ENCODE data around the gene CDS1.
"Not testable (repeated sequence)": the region's sequence is repeated elsewhere in the genome, so short reads cannot be mapped to it uniquely, and the experiment has no call there.

The CDS1 gene

DNA sequence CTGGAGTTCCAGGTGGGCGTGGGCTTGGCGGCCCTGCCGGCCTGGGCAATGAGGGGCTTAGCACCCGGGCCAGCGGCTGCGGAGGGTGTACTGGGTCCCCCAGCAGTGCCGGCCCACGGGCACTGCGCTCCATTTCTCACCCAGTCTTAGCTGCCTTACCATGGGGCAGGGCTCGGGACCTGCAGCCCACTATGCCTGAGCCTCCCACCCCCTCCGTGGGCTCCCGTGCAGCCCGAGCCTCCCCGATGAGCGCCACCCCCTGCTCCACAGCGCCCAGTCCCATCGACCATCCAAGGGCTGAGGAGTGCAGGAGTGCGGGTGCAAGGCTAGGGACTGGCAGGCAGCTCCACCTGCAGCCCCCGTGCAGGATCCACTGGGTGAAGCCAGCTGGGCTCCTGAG, 81.8 kb downstream of the CDS1 start:
- H2BK12ac ChIP-seq (ENCODE audit: low read length in 2 of 2); H3K9ac ChIP-seq (ENCODE audit: low read length); H3K9me3 ChIP-seq (ENCODE audit: control insufficient read depth, low read length); H4K8ac ChIP-seq (ENCODE audit: low read length); H3K23ac ChIP-seq (ENCODE audit: low read length in 2 of 2); H3K27ac ChIP-seq (ENCODE audit: low read length, poor library complexity, severe bottlenecking); H3K4me1 ChIP-seq (ENCODE audit: control insufficient read depth, insufficient read depth, low read depth, low read length); H2BK120ac ChIP-seq (ENCODE audit: low read depth, low read length); H3K14ac ChIP-seq (ENCODE audit: low read length in 2 of 2); H3K4me3 ChIP-seq (ENCODE audit: insufficient read depth in 1 of 2, low read depth in 1 of 2, low read length in 2 of 2); H2AFZ ChIP-seq (ENCODE audit: low read depth, low read length); H2BK5ac ChIP-seq (ENCODE audit: low read depth, low read length, poor library complexity, severe bottlenecking); H3K4ac ChIP-seq (ENCODE audit: low read depth in 1 of 2, low read length in 2 of 2); H2AK5ac ChIP-seq (ENCODE audit: low read length, severe bottlenecking); H3K18ac ChIP-seq (ENCODE audit: low read depth in 1 of 2, low read length in 2 of 2); H2BK15ac ChIP-seq (ENCODE audit: low read depth, poor library complexity, severe bottlenecking); H4K91ac ChIP-seq (ENCODE audit: low read length); DNase-seq; H3K27me3 ChIP-seq (ENCODE audit: control insufficient read depth in 1 of 2, insufficient read depth in 1 of 2, low read length in 2 of 2); H3K4me2 ChIP-seq (ENCODE audit: low read length, poor library complexity, severe bottlenecking); H3K79me1 ChIP-seq (replicated peaks; ENCODE audit: low read length, poor library complexity, severe bottlenecking): not testable (repeated sequence)
- WGBS = 97% methylated on average over 15 of the region's 19 CpGs
- H3K36me3 ChIP-seq (ENCODE audit: control insufficient read depth in 1 of 2, insufficient read depth in 2 of 2, low read depth in 1 of 2, low read length in 2 of 2) = peaks cover 19 to 36% of the 10 kb centered on the region in 2 experiments

DNA sequence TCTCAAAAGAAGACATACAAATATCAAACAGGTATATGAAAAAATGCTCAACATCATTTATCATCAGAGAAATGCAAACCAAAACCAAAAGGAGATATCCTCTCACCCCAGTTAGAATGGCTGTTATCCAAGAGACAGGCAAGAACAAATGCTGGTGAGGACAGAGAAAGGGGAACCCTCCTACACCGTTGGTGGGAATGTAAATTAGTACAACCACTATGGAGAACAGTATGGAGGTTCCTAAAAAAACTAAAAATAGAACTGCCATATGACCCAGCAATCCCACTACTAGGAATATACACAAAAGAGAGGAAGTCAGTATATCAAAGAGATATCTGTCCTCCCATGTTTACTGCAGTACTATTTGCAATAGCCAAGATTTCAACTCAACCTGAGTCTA, 83.5 kb downstream of the CDS1 start:
- H3K4me1 ChIP-seq (ENCODE audit: control insufficient read depth, insufficient read depth, low read depth, low read length) = no peaks in the 10 kb centered on the region
- no peak overlapping the region for H2BK12ac ChIP-seq (ENCODE audit: low read length in 2 of 2)
- H2BK120ac ChIP-seq (ENCODE audit: low read depth, low read length) = no peak overlapping the region
- no peak overlapping the region for H3K4ac ChIP-seq (ENCODE audit: low read depth in 1 of 2, low read length in 2 of 2)
- no peak overlapping the region for H2BK5ac ChIP-seq (ENCODE audit: low read depth, low read length, poor library complexity, severe bottlenecking)
- no peak overlapping the region for H3K27ac ChIP-seq (ENCODE audit: low read length, poor library complexity, severe bottlenecking)
- peaks cover 16 to 51% of the 10 kb centered on the region in 2 experiments for H3K36me3 ChIP-seq (ENCODE audit: control insufficient read depth in 1 of 2, insufficient read depth in 2 of 2, low read depth in 1 of 2, low read length in 2 of 2)
- H3K4me2 ChIP-seq (ENCODE audit: low read length, poor library complexity, severe bottlenecking) = no peak overlapping the region
- H3K18ac ChIP-seq (ENCODE audit: low read depth in 1 of 2, low read length in 2 of 2) = no peak overlapping the region
- H4K91ac ChIP-seq (ENCODE audit: low read length) = no peak overlapping the region
- no peaks in the 10 kb centered on the region for H3K27me3 ChIP-seq (ENCODE audit: control insufficient read depth in 1 of 2, insufficient read depth in 1 of 2, low read length in 2 of 2)
- H2AFZ ChIP-seq (ENCODE audit: low read depth, low read length) = no peak overlapping the region
- H3K23ac ChIP-seq (ENCODE audit: low read length in 2 of 2) = no peak overlapping the region
- no peaks in the 10 kb centered on the region for H3K9me3 ChIP-seq (ENCODE audit: control insufficient read depth, low read length)
- no peak overlapping the region for H2BK15ac ChIP-seq (ENCODE audit: low read depth, poor library complexity, severe bottlenecking)
- WGBS = no CpG with 5 or more reads among the region's 1 CpG
- H3K4me3 ChIP-seq (ENCODE audit: insufficient read depth in 1 of 2, low read depth in 1 of 2, low read length in 2 of 2) = no peak overlapping the region
- H4K8ac ChIP-seq (ENCODE audit: low read length) = no peak overlapping the region
- no peak overlapping the region for H3K9ac ChIP-seq (ENCODE audit: low read length)
- DNase-seq = no peak
- no peak overlapping the region for H2AK5ac ChIP-seq (ENCODE audit: low read length, severe bottlenecking)
- no peak overlapping the region for H3K14ac ChIP-seq (ENCODE audit: low read length in 2 of 2)
- H3K79me1 ChIP-seq (replicated peaks; ENCODE audit: low read length, poor library complexity, severe bottlenecking) = peaks cover 2% of the 10 kb centered on the region

DNA sequence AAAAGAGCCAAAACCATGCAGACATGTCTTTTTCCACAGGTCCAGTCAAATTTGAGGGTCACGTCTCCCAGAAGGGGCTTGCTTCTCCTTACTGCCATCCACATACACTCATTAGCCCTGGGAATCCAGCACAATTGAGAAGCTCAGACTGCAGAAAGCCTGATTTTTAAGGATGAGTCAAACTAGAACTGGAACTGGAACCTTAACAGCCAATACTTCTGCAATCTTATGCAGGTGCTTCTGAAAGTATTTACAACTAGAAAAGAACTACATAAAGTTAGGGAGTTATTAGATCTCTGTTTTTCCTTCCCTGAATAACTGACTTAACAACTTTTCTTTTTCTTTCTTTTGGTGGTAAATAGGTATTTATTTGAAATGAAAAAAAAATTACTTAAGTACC, 86.3 kb downstream of the CDS1 start:
- Histone ChIP-seq H3K23ac (ENCODE audit: low read length in 2 of 2) (no peak overlapping the region), H2BK5ac (ENCODE audit: low read depth, low read length, poor library complexity, severe bottlenecking) (no peak overlapping the region), H3K9me3 (ENCODE audit: control insufficient read depth, low read length) (no peaks in the 10 kb centered on the region), H3K4ac (ENCODE audit: low read depth in 1 of 2, low read length in 2 of 2) (no peak overlapping the region), H2BK12ac (ENCODE audit: low read length in 2 of 2) (no peak overlapping the region), H2BK15ac (ENCODE audit: low read depth, poor library complexity, severe bottlenecking) (no peak overlapping the region), H2AK5ac (ENCODE audit: low read length, severe bottlenecking) (no peak overlapping the region), H3K4me2 (ENCODE audit: low read length, poor library complexity, severe bottlenecking) (no peak overlapping the region), H3K4me3 (ENCODE audit: insufficient read depth in 1 of 2, low read depth in 1 of 2, low read length in 2 of 2) (no peak overlapping the region), H4K91ac (ENCODE audit: low read length) (no peak overlapping the region), H2BK120ac (ENCODE audit: low read depth, low read length) (no peak overlapping the region), H2AFZ (ENCODE audit: low read depth, low read length) (no peak overlapping the region), H3K4me1 (ENCODE audit: control insufficient read depth, insufficient read depth, low read depth, low read length) (peaks cover 3% of the 10 kb centered on the region), H3K14ac (ENCODE audit: low read length in 2 of 2) (no peak overlapping the region), H3K27ac (ENCODE audit: low read length, poor library complexity, severe bottlenecking) (no peak overlapping the region), H4K8ac (ENCODE audit: low read length) (no peak overlapping the region), H3K36me3 (ENCODE audit: control insufficient read depth in 1 of 2, insufficient read depth in 2 of 2, low read depth in 1 of 2, low read length in 2 of 2) (peaks cover 16 to 68% of the 10 kb centered on the region in 2 experiments), H3K27me3 (ENCODE audit: control insufficient read depth in 1 of 2, insufficient read depth in 1 of 2, low read length in 2 of 2) (no peaks in the 10 kb centered on the region), H3K79me1 (replicated peaks; ENCODE audit: low read length, poor library complexity, severe bottlenecking) (peaks cover 2% of the 10 kb centered on the region), H3K9ac (ENCODE audit: low read length) (no peak overlapping the region), H3K18ac (ENCODE audit: low read depth in 1 of 2, low read length in 2 of 2) (no peak overlapping the region)
- 94% methylated on average over 1 of the region's 1 CpG for WGBS
- DNase-seq = no peak

DNA sequence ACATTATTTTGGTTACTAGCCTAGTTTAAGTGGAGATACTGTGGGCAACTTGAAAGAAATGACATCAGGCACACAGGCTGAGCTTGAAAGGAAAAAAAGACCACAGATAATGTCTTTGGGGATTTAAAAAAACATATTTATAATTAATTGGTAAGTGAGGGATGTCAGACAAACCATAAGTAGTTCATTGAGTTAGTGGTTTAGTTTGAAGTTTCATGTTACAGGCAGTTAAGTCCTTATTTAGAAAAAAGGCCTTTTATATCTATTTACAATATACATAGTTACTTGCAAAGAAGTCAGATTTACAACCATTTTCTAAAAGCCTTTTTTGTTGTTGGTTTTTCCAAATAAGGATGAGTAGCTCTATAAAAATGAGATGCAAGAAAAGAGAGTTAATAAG, 89.2 kb downstream of the CDS1 start:
- H3K4me2 ChIP-seq (ENCODE audit: low read length, poor library complexity, severe bottlenecking) = no peak overlapping the region
- no peak overlapping the region for H4K91ac ChIP-seq (ENCODE audit: low read length)
- H2BK120ac ChIP-seq (ENCODE audit: low read depth, low read length) = no peak overlapping the region
- peaks cover 4% of the 10 kb centered on the region for H3K79me1 ChIP-seq (replicated peaks; ENCODE audit: low read length, poor library complexity, severe bottlenecking)
- no peak overlapping the region for H3K9ac ChIP-seq (ENCODE audit: low read length)
- no peaks in the 10 kb centered on the region for H3K27me3 ChIP-seq (ENCODE audit: control insufficient read depth in 1 of 2, insufficient read depth in 1 of 2, low read length in 2 of 2)
- H3K18ac ChIP-seq (ENCODE audit: low read depth in 1 of 2, low read length in 2 of 2) = no peak overlapping the region
- no peak overlapping the region for H3K14ac ChIP-seq (ENCODE audit: low read length in 2 of 2)
- H3K4ac ChIP-seq (ENCODE audit: low read depth in 1 of 2, low read length in 2 of 2) = no peak overlapping the region
- no peak for DNase-seq
- H2AK5ac ChIP-seq (ENCODE audit: low read length, severe bottlenecking) = no peak overlapping the region
- no peak overlapping the region for H2BK5ac ChIP-seq (ENCODE audit: low read depth, low read length, poor library complexity, severe bottlenecking)
- peaks cover 3% of the 10 kb centered on the region for H3K4me1 ChIP-seq (ENCODE audit: control insufficient read depth, insufficient read depth, low read depth, low read length)
- H4K8ac ChIP-seq (ENCODE audit: low read length) = no peak overlapping the region
- H3K9me3 ChIP-seq (ENCODE audit: control insufficient read depth, low read length) = no peaks in the 10 kb centered on the region
- no peak overlapping the region for H3K4me3 ChIP-seq (ENCODE audit: insufficient read depth in 1 of 2, low read depth in 1 of 2, low read length in 2 of 2)
- H3K27ac ChIP-seq (ENCODE audit: low read length, poor library complexity, severe bottlenecking) = no peak overlapping the region
- no peak overlapping the region for H2BK12ac ChIP-seq (ENCODE audit: low read length in 2 of 2)
- no peak overlapping the region for H2AFZ ChIP-seq (ENCODE audit: low read depth, low read length)
- no peak overlapping the region for H2BK15ac ChIP-seq (ENCODE audit: low read depth, poor library complexity, severe bottlenecking)
- H3K23ac ChIP-seq (ENCODE audit: low read length in 2 of 2) = no peak overlapping the region
- peaks cover 13 to 75% of the 10 kb centered on the region in 2 experiments for H3K36me3 ChIP-seq (ENCODE audit: control insufficient read depth in 1 of 2, insufficient read depth in 2 of 2, low read depth in 1 of 2, low read length in 2 of 2)
